Measurements from ENCODE around the gene VIPR2.

DNA sequence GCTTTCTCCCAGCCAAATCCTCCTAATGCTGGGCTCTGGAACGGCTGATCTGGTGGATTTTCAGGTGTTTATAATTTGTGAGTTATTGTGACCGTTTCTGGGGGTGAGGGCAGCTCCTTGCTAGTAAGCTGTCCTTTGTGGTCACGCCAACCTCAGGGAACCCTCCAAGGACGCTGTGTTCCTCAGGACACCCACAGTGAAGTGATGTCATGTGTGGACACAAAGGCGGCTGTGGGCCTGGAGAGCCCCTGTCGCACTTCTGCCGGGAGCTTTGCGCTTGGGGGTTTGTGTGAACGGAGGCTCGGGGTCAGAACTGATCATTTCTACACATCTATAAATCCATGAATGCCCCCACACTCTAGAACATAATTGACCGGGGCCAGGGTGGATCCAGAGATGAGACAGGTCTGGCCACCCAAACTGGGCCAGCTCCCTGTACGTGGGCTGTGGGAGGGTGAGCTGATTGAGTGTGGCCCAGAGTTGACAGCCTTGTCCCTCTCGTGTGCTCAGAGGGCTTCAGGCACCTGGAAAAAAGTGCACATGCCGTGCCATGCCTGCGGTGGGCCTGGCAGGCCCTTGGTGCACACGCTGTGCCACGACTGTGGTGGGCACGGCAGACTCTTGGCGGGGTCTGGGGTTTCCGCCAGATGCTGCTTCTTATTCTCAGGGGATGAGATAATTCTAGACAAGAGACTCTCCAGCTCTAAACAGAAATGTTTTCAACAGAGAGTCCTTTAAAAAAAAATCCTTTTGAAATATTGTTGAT lies 130.2 kb downstream of the VIPR2 start:
- TF ChIP-seq CTCF (IDR thresholded peaks at IDR 0.05), result no peak
- no peak for TF ChIP-seq POLR2A (IDR thresholded peaks at IDR 0.05)
